ENCODE data around the gene KIF24. TPM values are rescaled to one million over a fixed set of nuclear protein-coding genes. Genes with fewer than 3 reads are reported as not detected.

The KIF24 gene
- total and polyA plus RNA-seq, 2 donors (not counting 1 experiment from before 2014, with no cell fraction given): 0.07 to 0.79 TPM

DNA sequence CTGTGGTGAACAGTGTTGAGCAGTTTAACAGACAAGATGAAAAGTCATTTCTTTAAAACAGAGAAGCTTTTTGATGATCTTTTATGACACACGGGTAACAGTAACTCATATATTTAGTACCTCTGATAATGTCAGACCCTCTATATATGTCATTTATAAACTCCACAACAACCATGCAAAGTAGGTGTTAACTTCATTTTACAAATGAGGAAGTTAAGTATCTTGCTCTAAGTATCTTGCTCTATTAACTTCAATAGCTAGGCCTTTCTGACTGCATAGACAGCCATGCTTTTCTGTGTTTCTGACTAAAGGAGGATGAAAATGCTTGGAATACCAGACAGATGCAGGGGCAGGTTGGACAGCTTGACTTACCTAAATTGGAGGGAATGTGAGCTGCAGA, 2.1 kb upstream of the KIF24 start:
- DNase-seq: peak; percentile 49
- Histone ChIP-seq H3K27me3 (replicated peaks in 1 of 4; ENCODE audit: control extremely low read depth in 1 of 4, control insufficient read depth in 3 of 4, insufficient read depth in 4 of 4, low read length in 3 of 4) (no peaks in the 10 kb centered on the region), H3K9ac (ENCODE audit: low read length) (no peak overlapping the region), H3K4me3 (ENCODE audit: control extremely low read depth in 1 of 5, extremely low read depth in 1 of 5, insufficient read depth in 1 of 5, low read depth in 2 of 5, low read length in 4 of 5) (no peak overlapping the region), H3K79me2 (ENCODE audit: control insufficient read depth, insufficient read depth, low read length) (peaks cover 28% of the 10 kb centered on the region), H3K4me1 (ENCODE audit: control insufficient read depth in 2 of 2, insufficient read depth in 2 of 2, low read length in 2 of 2) (peaks cover 14 to 25% of the 10 kb centered on the region in 2 donors), H3K36me3 (replicated peaks in 1 of 2; ENCODE audit: control extremely low read depth in 1 of 2, control insufficient read depth in 1 of 2, extremely low read depth in 1 of 2, insufficient read depth in 2 of 2, low read length in 1 of 2) (no peaks in the 10 kb centered on the region), H3K9me3 (ENCODE audit: control extremely low read depth in 1 of 3, control insufficient read depth in 2 of 3, insufficient read depth in 1 of 3, low read length in 2 of 3) (no peaks in the 10 kb centered on the region), H3K27ac (ENCODE audit: low read length in 2 of 2) (peak overlapping the region in 1 of 2 donors; percentile 24), H4K20me1 (ENCODE audit: control insufficient read depth, insufficient read depth, low read length, poor library complexity, severe bottlenecking) (peaks cover 8% of the 10 kb centered on the region), H3K4me2 (replicated peaks; ENCODE audit: low read depth, low read length, poor library complexity, severe bottlenecking) (peak overlapping the region; percentile 95), H2AFZ (ENCODE audit: insufficient read depth, low read depth, low read length, poor library complexity, severe bottlenecking) (peak overlapping the region; percentile 5)
- no CpG with 5 or more reads among the region's 1 CpG for WGBS (ENCODE audit: insufficient coverage)
- Mint-ChIP-seq H3K9me3 (ENCODE audit: insufficient read depth) (no peaks in the 10 kb centered on the region), H3K4me1 (peaks cover 29% of the 10 kb centered on the region), H3K27me3 (no peaks in the 10 kb centered on the region), H3K4me3 (peak overlapping the region; percentile 70), H3K27ac (peak overlapping the region; percentile 82)
- CTCF ChIA-PET: interaction anchor here (0.5 to 6.2 kb wide), 12 partner anchors 10 to 517 kb away, joined by 3 to 72 read pairs (median 3); partner anchors contain the start of gene MYORG
- intact Hi-C loops (cut with micrococcal nuclease): loop anchor here (5.0 kb wide), 1 partner anchor 261 kb away; no protein-coding TSS in a partner anchor
- no peak for ATAC-seq (ENCODE audit: low read depth)
- POLR2A ChIA-PET: interaction anchor here (0.5 to 2.6 kb wide), 4 partner anchors 46 to 153 kb away, joined by 4 to 5 read pairs (median 5); partner anchors contain the start of genes MYORG and UBAP1
- no peak for TF ChIP-seq EZH2 (IDR thresholded peaks at IDR 0.05; ENCODE audit: borderline replicate concordance, insufficient read depth, low read depth, low read length, poor library complexity, severe bottlenecking)
- TF ChIP-seq, protein P1, sequence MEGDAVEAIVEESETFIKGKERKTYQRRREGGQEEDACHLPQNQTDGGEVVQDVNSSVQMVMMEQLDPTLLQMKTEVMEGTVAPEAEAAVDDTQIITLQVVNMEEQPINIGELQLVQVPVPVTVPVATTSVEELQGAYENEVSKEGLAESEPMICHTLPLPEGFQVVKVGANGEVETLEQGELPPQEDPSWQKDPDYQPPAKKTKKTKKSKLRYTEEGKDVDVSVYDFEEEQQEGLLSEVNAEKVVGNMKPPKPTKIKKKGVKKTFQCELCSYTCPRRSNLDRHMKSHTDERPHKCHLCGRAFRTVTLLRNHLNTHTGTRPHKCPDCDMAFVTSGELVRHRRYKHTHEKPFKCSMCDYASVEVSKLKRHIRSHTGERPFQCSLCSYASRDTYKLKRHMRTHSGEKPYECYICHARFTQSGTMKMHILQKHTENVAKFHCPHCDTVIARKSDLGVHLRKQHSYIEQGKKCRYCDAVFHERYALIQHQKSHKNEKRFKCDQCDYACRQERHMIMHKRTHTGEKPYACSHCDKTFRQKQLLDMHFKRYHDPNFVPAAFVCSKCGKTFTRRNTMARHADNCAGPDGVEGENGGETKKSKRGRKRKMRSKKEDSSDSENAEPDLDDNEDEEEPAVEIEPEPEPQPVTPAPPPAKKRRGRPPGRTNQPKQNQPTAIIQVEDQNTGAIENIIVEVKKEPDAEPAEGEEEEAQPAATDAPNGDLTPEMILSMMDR (IDR thresholded peaks at IDR 0.05): no peak

DNA sequence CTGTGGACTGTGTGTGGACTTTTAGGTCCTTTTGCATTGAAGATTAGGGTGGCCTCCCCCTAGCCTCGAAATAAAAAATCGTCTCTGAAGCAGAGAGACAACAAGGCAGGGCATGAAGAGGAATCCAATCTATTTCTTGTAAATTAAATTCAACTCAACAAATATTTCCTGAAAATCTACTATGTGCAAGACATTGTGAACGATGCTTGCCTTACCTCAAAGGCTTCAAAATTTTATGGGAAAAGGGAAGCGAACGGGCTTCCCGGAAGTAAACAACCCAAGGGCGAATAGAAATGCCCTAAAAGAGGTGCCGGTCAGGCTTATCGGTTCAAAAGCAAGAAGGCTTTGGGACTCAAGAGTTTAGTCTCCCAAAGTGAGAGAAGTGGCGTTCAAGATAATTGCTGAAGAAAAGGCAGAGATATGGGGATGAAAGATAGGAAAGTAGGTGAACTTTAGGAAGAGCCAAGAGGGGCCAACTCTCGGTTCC, 525 bp downstream of the KIF24 start:
- H3K9me3 Mint-ChIP-seq (ENCODE audit: insufficient read depth): no peaks in the 10 kb centered on the region
- TF ChIP-seq, protein P1 (IDR thresholded peaks at IDR 0.05): no peak
- TF ChIP-seq EZH2 (IDR thresholded peaks at IDR 0.05; ENCODE audit: borderline replicate concordance, insufficient read depth, low read depth, low read length, poor library complexity, severe bottlenecking): no peak
- peak overlapping the region; percentile 96 for H3K4me3 Mint-ChIP-seq
- DNase-seq (no peak), ATAC-seq (ENCODE audit: low read depth) (no peak)
- intact Hi-C loops (cut with micrococcal nuclease): loop anchor here (2.0 to 10.0 kb wide), 4 partner anchors 150 to 854 kb away; partner anchors contain the start of genes NOL6, RPP25L, UBAP1 and UBE2R2
- H2AFZ ChIP-seq (ENCODE audit: insufficient read depth, low read depth, low read length, poor library complexity, severe bottlenecking): peak overlapping the region; percentile 98
- H3K4me1 ChIP-seq (ENCODE audit: control insufficient read depth in 2 of 2, insufficient read depth in 2 of 2, low read length in 2 of 2): peaks cover 14 to 25% of the 10 kb centered on the region in 2 donors
- no peaks in the 10 kb centered on the region for H3K27me3 ChIP-seq (replicated peaks in 1 of 4; ENCODE audit: control extremely low read depth in 1 of 4, control insufficient read depth in 3 of 4, insufficient read depth in 4 of 4, low read length in 3 of 4)
- H3K4me2 ChIP-seq (replicated peaks; ENCODE audit: low read depth, low read length, poor library complexity, severe bottlenecking): peak overlapping the region; percentile 95
- peak overlapping the region; percentile 93 for H3K27ac Mint-ChIP-seq
- H3K36me3 ChIP-seq (replicated peaks in 1 of 2; ENCODE audit: control extremely low read depth in 1 of 2, control insufficient read depth in 1 of 2, extremely low read depth in 1 of 2, insufficient read depth in 2 of 2, low read length in 1 of 2): no peaks in the 10 kb centered on the region
- peak overlapping the region; percentile 89 for H3K9ac ChIP-seq (ENCODE audit: low read length)
- ChIA-PET POLR2A (no interaction called here), CTCF (interaction anchor here (1.0 to 1.4 kb wide), 4 partner anchors 49 to 374 kb away, joined by 3 to 4 read pairs (median 4); no protein-coding TSS in a partner anchor)
- 1% methylated on average over 9 of the region's 11 CpGs for WGBS (ENCODE audit: insufficient coverage)
- no peaks in the 10 kb centered on the region for H3K27me3 Mint-ChIP-seq
- peaks cover 29% of the 10 kb centered on the region for H3K4me1 Mint-ChIP-seq
- peak overlapping the region; percentile 92 to 99 for H3K27ac ChIP-seq (ENCODE audit: low read length in 2 of 2)
- no peaks in the 10 kb centered on the region for H3K9me3 ChIP-seq (ENCODE audit: control extremely low read depth in 1 of 3, control insufficient read depth in 2 of 3, insufficient read depth in 1 of 3, low read length in 2 of 3)
- no peaks in the 10 kb centered on the region for H4K20me1 ChIP-seq (ENCODE audit: control insufficient read depth, insufficient read depth, low read length, poor library complexity, severe bottlenecking)
- peaks cover 14% of the 10 kb centered on the region for H3K79me2 ChIP-seq (ENCODE audit: control insufficient read depth, insufficient read depth, low read length)
- peak overlapping the region; percentile 72 to 84 (median 80) for H3K4me3 ChIP-seq (ENCODE audit: control extremely low read depth in 1 of 5, extremely low read depth in 1 of 5, insufficient read depth in 1 of 5, low read depth in 2 of 5, low read length in 4 of 5)
